ENCODE results near the gene SUSD4.

DNA sequence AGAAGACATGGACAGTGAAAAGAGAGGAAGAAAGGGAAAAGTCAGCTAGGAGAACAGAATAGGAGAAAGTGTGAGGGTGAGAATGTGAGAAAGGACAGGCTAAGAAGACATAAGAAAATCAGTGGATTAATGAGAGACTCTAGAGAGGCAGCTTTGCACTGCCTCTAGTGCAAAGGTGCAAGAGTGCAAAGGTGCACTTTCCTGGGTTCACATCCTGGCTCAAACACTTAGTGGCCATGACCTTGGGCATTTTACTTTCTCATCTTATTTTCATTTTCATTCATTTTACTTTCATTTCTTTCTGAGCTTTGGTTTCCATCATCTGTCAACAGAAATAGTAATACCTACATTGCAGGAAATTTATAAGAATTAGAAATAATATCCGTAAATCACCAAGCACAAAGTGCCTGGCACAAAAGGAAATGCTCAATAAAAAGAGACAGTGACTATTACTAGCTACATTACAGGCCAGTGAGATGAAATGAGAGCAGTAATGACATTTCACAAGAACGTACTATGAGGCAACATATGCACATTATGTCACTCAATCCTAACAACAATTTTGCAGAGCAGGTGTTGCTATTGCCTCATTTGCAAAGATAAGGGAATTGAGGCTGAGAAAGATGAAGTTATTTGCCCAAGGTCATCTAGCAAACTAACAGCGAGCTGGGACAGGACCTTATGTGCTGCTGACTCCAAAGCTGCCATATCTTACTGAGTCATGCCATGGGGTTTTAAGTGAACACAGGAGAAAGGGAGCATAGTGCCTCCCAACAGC lies 113.9 kb downstream of the SUSD4 start:
- TF ChIP-seq, protein P1, sequence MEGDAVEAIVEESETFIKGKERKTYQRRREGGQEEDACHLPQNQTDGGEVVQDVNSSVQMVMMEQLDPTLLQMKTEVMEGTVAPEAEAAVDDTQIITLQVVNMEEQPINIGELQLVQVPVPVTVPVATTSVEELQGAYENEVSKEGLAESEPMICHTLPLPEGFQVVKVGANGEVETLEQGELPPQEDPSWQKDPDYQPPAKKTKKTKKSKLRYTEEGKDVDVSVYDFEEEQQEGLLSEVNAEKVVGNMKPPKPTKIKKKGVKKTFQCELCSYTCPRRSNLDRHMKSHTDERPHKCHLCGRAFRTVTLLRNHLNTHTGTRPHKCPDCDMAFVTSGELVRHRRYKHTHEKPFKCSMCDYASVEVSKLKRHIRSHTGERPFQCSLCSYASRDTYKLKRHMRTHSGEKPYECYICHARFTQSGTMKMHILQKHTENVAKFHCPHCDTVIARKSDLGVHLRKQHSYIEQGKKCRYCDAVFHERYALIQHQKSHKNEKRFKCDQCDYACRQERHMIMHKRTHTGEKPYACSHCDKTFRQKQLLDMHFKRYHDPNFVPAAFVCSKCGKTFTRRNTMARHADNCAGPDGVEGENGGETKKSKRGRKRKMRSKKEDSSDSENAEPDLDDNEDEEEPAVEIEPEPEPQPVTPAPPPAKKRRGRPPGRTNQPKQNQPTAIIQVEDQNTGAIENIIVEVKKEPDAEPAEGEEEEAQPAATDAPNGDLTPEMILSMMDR (IDR thresholded peaks at IDR 0.05), result no peak
- no peak for TF ChIP-seq POLR2A (IDR thresholded peaks at IDR 0.05)

Data from adrenal gland (tissue), 5 donors.